HepG2 (cell line): ENCODE measurements around the gene SPACA6. TPM values are rescaled to one million over a fixed set of nuclear protein-coding genes. Genes with fewer than 3 reads are reported as not detected.

Experiments
- HNF4G ChIP-seq, 2 experiments: sonication (generic) in 1 of 2; formaldehyde crosslinking in 1 of 2; IDR thresholded peaks; 2 replicates each; pipeline versions ENCODE4 v1.4.0 to v1.6.1; 2011 to 2020; ENCODE audit warnings: borderline replicate concordance in 2 of 2, low read depth in 2 of 2, mild to moderate bottlenecking in 2 of 2, low read length in 1 of 2, missing genetic modification reagents in 1 of 2, moderate library complexity in 1 of 2
- MED13 ChIP-seq: sonication (generic); formaldehyde crosslinking; IDR thresholded peaks from 2 replicates; pipeline ENCODE4 v1.5.0; 2020; ENCODE audit warnings: missing genetic modification reagents
- ZFX ChIP-seq: sonication (generic); formaldehyde crosslinking; IDR thresholded peaks from 2 replicates; pipeline ENCODE4 v1.4.0; 2020; ENCODE audit warnings: mild to moderate bottlenecking, low read depth, missing genetic modification reagents, moderate library complexity
- ZNF530 ChIP-seq: sonication (generic); formaldehyde crosslinking; IDR thresholded peaks from 2 replicates; pipeline ENCODE4 v1.5.0; 2020; ENCODE audit warnings: low read depth, mild to moderate bottlenecking, missing genetic modification reagents
- polyA plus RNA-seq, 8 experiments: library from polyadenylated mRNA; depleted of rRNA in 3 of 8; stranded (reverse) in 7 of 8; unstranded in 1 of 8; fragments of >200 nt; fragmentation: Illumina TruSeq in 4 of 8; extraction: Trizol in 4 of 8; gene quantifications; 2 replicates each; pipeline versions ENCODE4 v1.2.1 to v1.2.3, GENCODE V29; 2011 to 2016; ENCODE audit warnings: low read depth in 4 of 8, missing spikeins in 1 of 8, mixed read lengths in 1 of 8; ENCODE audit not compliant: insufficient read depth in 1 of 8
- total RNA-seq, 5 experiments: library from RNA; depleted of rRNA; stranded (reverse); fragments of >200 nt; fragmentation: Illumina TruSeq; extraction: Trizol; gene quantifications; 2 replicates each; pipeline ENCODE4 v1.2.3, GENCODE V29; 2016; ENCODE audit warnings: low read depth in 1 of 5
- TF ChIP-seq, protein P1 (sequence below): sonication (generic); formaldehyde crosslinking; IDR thresholded peaks from 2 replicates; pipeline ENCODE4 v1.9.0; 2021; ENCODE audit warnings: mild to moderate bottlenecking, missing genetic modification reagents
- TF ChIP-seq, protein P2 (sequence below): conservative IDR thresholded peaks from 2 replicates; pipeline ENCODE4 v1.6.1; 2018; ENCODE audit warnings: missing genetic modification reagents
- TF ChIP-seq, protein P3 (sequence below): sonication (generic); formaldehyde crosslinking; IDR thresholded peaks from 2 replicates; pipeline ENCODE4; 2020; ENCODE audit warnings: missing genetic modification reagents, mild to moderate bottlenecking, borderline replicate concordance
- TF ChIP-seq, protein P4 (sequence below), 2 experiments: sonication (generic) in 1 of 2; formaldehyde crosslinking in 1 of 2; IDR thresholded peaks; 2 replicates each; pipeline versions ENCODE4 v1.4.0 to v1.6.1; 2016 to 2020; ENCODE audit warnings: borderline replicate concordance in 1 of 2, low read depth in 1 of 2, mild to moderate bottlenecking in 1 of 2, missing genetic modification reagents in 1 of 2

The SPACA6 gene
- total and polyA plus RNA-seq, 2 of the 13 experiments (the other 11 are each of a cell fraction or from before 2014, with no cell fraction given), result 1.4 to 2.2 TPM

DNA sequence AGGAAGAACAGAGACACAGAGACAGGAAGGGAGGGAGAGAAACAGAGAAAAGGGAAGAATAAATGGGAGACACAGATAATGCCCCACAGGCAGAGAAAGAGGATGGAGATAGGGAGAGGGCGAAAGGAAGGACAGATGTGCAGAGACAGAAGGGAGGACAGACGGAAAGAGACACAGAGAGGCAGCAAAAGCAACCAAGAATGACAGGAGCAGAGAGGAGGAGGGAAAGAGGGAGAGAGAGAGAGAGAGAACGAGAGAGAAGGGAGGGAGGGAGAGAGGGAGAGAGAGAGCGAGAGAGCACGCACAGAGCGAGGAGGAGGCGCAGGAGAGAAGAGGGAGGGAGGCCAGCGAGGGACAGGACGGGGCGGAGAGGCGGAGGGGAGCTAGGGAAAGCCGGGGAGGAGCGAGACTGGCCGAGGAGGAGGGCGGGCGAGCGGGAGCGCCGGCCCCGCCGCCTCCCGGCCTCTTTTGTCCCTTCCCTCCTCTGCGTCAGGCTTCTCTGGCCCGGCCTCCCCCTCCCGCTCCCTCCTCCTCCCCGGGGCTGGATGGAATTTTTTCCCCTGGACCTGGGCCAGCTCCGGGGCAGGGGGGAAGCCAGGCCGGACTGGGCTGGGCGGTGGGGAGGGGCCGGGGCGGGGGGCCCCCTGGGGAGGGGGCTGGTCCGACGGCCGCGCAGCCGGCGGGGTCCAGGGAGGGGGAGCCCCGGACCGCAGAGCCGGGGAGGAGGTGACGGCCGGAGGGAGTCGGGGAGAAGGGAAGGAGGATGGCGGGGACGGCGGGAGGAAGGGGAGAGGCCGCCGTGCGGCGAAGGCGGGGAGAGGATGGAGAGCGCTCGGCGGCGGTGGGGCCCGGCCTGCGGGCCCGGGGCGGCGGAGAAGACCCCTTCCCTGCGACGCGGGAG, 4.2 kb upstream of the SPACA6 start (continued):
- TF ChIP-seq, protein P1, sequence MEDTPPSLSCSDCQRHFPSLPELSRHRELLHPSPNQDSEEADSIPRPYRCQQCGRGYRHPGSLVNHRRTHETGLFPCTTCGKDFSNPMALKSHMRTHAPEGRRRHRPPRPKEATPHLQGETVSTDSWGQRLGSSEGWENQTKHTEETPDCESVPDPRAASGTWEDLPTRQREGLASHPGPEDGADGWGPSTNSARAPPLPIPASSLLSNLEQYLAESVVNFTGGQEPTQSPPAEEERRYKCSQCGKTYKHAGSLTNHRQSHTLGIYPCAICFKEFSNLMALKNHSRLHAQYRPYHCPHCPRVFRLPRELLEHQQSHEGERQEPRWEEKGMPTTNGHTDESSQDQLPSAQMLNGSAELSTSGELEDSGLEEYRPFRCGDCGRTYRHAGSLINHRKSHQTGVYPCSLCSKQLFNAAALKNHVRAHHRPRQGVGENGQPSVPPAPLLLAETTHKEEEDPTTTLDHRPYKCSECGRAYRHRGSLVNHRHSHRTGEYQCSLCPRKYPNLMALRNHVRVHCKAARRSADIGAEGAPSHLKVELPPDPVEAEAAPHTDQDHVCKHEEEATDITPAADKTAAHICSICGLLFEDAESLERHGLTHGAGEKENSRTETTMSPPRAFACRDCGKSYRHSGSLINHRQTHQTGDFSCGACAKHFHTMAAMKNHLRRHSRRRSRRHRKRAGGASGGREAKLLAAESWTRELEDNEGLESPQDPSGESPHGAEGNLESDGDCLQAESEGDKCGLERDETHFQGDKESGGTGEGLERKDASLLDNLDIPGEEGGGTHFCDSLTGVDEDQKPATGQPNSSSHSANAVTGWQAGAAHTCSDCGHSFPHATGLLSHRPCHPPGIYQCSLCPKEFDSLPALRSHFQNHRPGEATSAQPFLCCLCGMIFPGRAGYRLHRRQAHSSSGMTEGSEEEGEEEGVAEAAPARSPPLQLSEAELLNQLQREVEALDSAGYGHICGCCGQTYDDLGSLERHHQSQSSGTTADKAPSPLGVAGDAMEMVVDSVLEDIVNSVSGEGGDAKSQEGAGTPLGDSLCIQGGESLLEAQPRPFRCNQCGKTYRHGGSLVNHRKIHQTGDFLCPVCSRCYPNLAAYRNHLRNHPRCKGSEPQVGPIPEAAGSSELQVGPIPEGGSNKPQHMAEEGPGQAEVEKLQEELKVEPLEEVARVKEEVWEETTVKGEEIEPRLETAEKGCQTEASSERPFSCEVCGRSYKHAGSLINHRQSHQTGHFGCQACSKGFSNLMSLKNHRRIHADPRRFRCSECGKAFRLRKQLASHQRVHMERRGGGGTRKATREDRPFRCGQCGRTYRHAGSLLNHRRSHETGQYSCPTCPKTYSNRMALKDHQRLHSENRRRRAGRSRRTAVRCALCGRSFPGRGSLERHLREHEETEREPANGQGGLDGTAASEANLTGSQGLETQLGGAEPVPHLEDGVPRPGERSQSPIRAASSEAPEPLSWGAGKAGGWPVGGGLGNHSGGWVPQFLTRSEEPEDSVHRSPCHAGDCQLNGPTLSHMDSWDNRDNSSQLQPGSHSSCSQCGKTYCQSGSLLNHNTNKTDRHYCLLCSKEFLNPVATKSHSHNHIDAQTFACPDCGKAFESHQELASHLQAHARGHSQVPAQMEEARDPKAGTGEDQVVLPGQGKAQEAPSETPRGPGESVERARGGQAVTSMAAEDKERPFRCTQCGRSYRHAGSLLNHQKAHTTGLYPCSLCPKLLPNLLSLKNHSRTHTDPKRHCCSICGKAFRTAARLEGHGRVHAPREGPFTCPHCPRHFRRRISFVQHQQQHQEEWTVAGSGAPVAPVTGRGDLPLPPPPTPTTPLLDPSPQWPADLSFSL (CRISPR knock-in tag), result no peak
- TF ChIP-seq ZNF530 (CRISPR knock-in tag), result no peak
- no peak for TF ChIP-seq MED13 (CRISPR knock-in tag)
- TF ChIP-seq, protein P2, sequence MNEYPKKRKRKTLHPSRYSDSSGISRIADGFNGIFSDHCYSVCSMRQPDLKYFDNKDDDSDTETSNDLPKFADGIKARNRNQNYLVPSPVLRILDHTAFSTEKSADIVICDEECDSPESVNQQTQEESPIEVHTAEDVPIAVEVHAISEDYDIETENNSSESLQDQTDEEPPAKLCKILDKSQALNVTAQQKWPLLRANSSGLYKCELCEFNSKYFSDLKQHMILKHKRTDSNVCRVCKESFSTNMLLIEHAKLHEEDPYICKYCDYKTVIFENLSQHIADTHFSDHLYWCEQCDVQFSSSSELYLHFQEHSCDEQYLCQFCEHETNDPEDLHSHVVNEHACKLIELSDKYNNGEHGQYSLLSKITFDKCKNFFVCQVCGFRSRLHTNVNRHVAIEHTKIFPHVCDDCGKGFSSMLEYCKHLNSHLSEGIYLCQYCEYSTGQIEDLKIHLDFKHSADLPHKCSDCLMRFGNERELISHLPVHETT, result no peak
- TF ChIP-seq, protein P3, sequence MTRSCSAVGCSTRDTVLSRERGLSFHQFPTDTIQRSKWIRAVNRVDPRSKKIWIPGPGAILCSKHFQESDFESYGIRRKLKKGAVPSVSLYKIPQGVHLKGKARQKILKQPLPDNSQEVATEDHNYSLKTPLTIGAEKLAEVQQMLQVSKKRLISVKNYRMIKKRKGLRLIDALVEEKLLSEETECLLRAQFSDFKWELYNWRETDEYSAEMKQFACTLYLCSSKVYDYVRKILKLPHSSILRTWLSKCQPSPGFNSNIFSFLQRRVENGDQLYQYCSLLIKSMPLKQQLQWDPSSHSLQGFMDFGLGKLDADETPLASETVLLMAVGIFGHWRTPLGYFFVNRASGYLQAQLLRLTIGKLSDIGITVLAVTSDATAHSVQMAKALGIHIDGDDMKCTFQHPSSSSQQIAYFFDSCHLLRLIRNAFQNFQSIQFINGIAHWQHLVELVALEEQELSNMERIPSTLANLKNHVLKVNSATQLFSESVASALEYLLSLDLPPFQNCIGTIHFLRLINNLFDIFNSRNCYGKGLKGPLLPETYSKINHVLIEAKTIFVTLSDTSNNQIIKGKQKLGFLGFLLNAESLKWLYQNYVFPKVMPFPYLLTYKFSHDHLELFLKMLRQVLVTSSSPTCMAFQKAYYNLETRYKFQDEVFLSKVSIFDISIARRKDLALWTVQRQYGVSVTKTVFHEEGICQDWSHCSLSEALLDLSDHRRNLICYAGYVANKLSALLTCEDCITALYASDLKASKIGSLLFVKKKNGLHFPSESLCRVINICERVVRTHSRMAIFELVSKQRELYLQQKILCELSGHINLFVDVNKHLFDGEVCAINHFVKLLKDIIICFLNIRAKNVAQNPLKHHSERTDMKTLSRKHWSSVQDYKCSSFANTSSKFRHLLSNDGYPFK (CRISPR knock-in tag), result no peak
- TF ChIP-seq, protein P4, sequence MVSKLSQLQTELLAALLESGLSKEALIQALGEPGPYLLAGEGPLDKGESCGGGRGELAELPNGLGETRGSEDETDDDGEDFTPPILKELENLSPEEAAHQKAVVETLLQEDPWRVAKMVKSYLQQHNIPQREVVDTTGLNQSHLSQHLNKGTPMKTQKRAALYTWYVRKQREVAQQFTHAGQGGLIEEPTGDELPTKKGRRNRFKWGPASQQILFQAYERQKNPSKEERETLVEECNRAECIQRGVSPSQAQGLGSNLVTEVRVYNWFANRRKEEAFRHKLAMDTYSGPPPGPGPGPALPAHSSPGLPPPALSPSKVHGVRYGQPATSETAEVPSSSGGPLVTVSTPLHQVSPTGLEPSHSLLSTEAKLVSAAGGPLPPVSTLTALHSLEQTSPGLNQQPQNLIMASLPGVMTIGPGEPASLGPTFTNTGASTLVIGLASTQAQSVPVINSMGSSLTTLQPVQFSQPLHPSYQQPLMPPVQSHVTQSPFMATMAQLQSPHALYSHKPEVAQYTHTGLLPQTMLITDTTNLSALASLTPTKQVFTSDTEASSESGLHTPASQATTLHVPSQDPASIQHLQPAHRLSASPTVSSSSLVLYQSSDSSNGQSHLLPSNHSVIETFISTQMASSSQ (IDR thresholded peaks at IDR 0.05; ENCODE audit: low read depth), result no peak
- TF ChIP-seq, protein P4 (CRISPR knock-in tag; IDR thresholded peaks at IDR 0.05; ENCODE audit: borderline replicate concordance), result no peak
- TF ChIP-seq ZFX (CRISPR knock-in tag), result 0 out of 2 replicates have a peak, but pooled peaks have one; percentile 22
- TF ChIP-seq HNF4G (IDR thresholded peaks at IDR 0.05; ENCODE audit: borderline replicate concordance, low read depth, low read length), result no peak
- TF ChIP-seq HNF4G (CRISPR knock-in tag; IDR thresholded peaks at IDR 0.05; ENCODE audit: borderline replicate concordance, low read depth), result no peak
